NOMO-1 (cell line): ENCODE results near the gene DCUN1D4.

ENCODE experiments used
- DNase-seq, 2 experiments: peaks; one replicate each; lab custom pipeline; 2025; ENCODE audit not compliant: unreplicated experiment in 2 of 2; lab: John Stamatoyannopoulos, UW

The DCUN1D4 gene

DNA sequence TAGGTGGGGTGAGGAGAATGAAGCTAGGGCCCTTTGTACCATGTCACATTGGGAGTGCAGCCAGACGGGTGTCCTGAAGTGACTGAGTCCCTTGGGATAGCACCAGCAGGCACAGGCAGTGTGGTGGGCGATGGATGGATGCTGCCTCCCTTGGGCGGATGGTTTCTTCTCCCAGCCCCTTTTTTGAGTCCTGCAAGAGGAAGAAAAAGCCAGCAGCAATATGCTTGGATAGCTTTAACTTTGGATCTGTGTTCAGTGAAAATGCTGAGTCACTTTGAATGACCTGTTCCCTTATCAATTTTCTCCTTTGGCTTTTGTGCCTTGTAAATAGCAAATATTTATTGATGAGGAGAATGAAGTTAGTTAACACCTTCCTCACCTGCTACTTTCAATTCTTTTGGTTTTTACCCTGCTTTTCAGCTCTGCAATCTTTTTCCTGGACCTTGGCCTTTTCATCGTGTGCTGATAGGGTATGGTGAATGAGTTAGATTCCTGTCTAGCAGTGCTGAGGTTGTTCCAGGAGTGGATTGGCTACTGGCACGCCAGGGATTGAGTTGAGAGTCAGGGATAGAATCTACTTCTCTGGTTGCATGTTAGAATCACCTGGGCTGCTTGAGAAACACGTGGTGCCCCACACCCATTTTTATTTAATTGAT lies 10.2 kb downstream of the DCUN1D4 start:
- no peak for DNase-seq

DNA sequence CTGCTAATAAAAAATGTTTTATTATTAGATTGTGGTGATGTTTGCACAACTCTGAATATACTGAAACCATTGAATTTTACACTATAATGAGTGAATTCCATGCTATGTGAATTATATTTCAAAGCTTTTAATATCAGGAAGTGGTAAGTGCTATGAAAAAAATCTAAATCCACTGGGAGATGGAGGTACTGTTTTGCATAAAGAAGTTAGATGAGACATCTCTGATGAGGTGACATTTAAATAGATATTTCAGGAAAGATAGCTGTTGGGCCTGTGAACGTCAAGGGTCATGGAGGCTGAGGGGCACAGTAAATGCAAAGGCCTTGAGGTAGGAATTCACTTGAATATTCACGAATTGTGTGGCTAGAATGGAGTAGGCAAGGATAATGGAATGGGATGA lies 12.3 kb downstream of the DCUN1D4 start:
- no peak for DNase-seq

DNA sequence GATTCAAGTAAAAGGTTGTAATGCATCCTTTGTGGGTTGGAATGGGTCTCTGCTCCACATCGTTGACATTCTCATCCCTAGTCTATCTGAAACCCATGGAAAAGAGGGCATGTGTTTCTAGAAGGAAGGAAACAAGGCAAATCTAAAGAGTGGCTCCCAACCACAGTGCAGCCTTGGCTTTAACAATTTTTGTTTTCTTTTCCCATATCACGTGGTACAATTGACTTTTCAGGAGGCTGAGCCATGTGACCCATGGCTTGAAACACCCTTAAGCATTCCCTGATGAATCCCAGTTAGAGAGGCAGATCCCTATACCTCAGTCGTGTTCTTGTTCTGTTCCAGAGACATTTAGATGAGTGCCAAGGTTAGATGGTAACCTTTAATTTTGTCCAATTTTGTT lies 12.8 kb downstream of the DCUN1D4 start:
- no peak for DNase-seq

DNA sequence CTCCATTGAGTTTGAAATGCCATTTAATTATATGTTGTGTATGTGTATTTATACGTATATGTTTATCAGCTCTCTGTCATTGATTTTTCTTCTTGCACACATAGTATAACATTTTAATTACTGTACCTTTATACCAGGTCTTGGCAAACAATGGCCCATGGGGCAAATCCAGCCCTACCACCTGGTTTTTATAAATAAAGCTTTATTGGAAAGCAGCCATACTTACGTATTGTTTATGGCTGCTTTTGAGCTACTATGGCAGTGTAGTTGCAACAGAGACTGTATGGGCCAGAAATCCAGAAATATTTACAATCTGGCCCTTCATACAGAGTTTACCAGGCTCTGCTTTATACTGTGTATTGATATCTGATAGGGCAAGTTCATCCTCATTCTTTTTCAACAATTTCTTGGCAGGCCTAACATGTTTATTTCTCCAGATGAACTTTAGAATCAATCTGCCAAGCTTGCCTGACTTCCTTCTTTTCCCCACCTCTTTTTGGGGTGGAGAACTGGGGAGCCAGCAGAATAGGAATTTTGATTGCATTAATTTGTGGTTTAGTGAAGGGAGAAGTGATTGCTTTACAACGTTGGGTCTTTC lies 15.8 kb downstream of the DCUN1D4 start:
- no peak for DNase-seq

DNA sequence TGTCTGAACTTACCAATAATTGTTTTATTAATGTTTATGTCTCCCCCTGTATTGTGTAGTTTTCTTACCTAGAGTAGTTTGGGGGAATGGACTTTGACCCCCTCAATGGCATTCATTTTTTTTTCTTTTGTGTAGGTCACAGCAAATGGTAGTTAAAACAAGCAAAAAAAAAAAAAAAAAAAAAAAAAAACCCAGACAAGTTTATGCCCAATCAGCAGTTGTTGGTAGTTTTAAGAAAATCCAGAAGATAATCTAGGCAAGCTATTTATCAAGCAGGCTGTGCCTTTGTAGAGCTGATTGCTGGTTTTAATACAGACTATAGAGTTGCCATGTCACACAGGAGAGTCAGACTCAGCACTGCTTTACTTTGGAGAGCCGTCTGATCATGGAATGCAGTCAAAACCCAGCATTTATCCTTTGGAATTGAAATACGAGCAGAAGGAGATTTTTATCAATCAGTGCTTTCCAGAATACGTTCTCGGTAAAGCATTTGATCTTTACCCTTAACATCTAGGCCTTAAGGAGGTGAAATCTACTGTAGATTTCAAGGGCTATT lies 16.6 kb downstream of the DCUN1D4 start:
- no peak for DNase-seq

DNA sequence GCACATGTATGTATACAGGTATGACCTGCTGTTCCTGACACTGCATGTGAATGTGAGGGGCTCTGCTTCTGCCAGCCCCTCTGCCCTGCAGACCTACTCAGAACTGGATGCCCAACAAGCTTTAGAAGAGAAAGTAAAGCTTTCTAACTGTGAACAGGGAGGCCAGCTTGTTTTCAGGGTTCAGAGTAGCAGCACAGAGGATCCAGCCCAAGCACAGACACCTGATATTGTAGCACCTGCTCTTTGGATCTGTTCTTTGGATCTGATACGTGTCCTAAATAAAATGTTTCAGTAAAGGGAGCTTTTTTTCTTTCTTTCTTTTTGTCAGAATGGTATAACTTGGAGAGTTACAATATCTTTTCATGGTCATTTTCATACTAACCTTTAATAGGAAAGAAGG lies 19.2 kb downstream of the DCUN1D4 start:
- no peak for DNase-seq

DNA sequence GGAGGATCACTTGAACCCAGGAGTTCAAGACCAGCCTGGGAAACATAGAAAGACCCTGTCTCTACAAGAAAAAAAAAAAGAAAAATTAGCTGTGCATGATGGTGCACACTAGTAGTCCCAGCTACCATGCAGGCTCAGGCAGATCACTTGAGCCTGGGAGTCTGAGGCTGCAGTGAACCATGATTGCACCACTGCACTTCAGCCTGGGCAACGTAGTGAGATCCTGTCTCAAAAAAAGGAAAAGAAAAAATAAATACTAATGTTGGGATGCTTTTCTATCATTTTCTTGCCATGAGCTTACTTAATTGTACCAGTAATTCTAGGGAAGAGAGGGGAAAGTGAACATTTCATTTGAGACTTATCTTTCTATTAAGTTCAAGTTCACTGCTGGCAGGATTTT lies 19.8 kb downstream of the DCUN1D4 start:
- no peak for DNase-seq

DNA sequence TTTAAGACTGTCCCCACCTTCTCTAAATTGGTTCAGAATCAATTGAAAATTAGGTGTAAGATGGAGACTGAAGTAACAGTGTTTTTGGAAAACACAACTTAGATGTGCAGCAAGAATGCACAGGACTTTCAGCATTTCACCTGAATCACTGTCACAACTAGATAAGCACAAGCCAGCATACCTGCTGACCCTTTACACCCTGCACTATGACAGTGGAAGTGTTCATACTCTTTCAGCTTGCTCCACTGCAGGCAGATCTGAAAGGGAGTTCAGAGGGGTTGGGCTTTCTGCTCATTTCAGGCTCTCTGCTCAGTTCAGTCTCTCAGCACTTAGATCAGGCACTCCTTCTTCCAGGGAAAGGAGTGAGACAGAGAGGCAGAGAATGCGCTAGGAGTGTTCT lies 22.8 kb downstream of the DCUN1D4 start:
- no peak for DNase-seq

DNA sequence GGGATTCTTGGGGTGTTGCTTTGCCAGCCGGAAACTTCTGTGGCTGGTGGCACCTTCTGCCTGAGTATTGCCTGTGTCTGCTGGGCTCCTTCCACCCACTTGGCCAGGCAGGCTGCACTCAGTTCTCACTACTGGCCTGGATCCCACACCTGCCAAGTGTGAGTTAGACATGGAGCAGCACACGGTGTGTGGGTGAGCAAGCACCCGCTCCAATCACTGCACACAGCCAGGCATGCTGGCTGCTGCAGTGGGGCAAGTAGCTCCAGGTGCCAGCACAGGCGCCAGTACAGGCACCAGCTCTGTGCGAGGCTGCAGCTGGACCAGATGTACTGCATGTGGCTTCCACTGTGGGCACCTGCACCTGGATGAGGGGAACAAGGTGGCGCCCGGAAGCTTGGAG lies 23.9 kb downstream of the DCUN1D4 start:
- no peak for DNase-seq

DNA sequence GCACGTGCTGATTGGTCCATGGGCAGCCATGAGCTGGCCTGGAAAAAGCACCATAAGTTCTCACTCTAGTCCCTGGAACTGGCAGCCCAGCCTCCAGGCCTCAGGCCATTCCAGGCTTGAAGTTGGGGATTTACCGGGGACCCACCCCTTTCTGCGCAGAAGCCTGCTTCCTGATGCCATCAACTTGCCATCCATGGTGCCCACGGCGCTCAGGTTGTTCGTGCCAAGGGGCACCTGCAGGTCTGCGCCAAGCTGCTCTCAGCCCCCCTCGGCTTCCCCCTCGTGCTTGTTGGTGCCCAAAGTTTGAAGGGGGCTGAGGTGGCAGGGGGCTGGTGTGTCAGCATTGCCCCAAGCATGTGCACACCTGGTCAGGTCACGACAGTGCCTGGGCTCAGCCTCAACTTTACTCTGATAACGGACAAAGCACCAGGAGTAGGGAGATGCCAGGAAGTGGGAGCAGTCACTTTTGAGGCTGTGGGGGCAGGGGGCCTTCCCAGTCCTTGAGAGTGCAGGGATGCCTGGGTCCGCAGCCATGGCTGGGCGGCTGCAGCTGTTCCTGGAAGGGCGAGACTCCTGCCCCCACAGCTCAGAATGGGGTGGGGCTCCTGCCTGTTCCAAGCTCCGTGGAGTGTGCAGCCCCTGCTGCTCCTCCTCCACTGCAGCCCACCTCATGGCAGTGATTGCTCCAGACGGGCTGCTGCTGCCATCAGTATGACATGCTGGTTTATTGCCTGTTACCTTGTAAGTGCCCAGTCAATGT lies 24.9 kb downstream of the DCUN1D4 start:
- DNase-seq: no peak

DNA sequence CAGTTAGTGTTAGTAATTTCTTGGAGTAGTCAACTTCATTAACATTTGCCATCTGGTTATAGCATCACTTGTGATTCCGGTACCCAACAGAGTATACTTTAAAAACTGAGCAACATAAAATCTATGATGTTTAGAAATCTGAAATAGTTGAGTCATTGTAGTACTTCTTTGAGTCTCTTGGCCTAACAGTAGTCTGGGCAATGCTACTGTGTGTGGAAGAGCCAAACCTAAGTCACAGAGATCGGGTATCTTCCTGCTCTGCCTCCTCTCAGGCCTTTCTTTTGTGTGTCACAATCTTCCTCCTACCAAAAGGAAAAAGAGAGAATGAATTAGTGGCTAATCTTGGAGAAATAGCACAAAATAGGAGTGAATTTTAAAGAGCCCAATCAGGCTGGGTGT lies 25.5 kb downstream of the DCUN1D4 start:
- DNase-seq: no peak

DNA sequence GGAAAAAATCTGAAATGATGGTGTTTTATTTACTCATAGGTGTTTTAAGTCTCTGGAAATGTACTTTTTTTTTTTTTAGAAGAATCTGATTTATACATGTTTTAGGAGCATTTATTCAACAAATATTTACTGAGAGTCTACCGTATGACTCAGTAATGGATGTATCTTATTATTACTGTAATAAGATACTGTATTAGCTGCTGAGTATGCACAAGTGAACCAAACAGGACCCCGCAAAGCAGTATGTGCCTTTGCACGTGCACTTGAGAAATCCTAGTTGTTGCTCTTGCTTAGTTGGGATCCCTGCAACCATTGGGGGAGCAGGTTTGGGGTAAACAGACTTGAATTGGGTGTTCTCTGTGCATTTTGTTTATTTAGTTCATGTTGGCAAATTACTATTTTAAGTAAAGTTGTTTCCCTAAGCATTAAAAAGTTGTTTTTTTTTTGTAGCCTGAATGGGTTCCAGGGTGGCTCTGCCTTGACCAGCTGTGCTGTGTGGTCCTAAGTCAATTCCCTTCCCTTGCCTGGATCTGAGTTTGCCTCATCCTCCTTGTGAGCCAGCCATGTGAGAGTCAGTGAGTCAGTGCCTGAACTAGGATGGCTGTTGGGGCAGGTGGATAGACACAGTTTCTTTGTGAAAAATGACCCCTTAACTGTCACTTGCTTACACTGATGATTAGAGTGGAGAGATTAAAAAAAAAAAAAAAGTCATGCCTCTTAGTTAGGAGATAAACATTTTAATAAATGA lies 27.7 kb downstream of the DCUN1D4 start:
- DNase-seq: no peak

DNA sequence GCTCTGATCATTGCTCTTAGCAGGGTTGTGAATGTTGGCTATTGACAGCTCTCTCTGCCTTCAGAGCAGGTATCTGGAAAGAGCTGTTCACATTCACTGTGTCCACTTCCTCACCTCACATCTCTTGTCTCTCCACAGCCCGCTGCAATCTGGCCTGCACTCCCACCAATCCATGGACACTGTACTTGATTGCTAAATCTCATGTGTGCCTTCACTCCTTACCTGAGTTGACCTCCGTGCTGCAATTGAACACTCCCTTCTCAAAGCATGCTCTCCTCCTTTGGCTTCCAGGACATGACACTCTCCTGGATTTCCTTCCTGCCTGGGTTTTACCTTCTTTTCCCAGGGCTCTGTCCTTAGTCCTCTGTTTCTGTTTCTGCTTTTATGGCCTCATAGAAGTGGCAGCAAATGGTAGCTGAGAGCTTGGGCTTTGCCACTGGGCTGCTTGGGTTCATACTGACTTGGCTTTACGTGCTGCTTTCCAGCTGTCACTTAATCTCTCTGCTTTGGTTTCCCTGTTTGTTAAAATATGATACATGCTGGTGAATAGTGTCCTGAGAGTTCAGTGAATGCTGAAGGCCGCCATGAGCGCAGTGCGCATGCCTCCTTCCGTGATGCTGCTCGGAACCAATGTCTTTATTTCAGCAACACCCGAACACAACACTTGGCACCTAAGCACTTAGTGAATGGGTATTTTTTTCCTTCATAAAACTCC lies 29.5 kb downstream of the DCUN1D4 start:
- DNase-seq: no peak

DNA sequence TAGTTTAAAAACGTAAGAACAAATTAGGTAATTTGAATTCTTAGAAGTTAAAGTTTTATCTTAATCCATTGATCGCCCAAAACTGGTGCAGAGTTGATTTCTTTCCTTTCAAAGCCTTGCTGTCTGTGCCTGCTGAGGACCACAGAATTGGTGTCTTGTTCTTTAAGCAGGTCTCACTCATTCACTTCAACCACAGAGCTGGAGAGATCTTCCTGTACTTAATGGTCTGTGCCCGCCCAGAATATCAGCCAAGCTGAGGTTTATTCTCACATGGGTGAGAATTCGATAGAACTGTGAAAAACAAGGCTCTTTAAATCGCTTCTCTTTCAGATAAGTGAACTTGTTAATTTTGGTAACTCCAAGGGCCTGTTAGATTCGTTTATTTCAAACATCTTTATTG lies 31.6 kb downstream of the DCUN1D4 start:
- no peak for DNase-seq

DNA sequence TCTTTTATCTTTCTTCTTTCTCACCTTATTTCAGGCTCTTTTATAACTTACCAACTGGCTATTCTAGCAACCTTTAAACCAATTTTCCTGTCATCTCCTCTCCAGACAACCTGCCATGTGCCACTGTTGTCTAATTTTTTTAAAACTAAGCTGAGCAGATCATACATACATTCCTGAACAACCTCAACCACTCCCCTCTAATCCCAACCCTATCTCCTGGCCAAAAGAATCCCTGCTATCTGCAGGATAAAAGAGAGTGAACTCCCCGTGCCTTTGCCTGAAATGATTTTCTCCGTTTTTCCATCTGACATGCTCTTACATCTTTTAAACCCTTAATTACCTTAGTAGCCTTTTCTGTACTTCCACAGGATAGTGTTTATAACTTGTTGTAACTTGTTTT lies 35.5 kb downstream of the DCUN1D4 start:
- DNase-seq: no peak

DNA sequence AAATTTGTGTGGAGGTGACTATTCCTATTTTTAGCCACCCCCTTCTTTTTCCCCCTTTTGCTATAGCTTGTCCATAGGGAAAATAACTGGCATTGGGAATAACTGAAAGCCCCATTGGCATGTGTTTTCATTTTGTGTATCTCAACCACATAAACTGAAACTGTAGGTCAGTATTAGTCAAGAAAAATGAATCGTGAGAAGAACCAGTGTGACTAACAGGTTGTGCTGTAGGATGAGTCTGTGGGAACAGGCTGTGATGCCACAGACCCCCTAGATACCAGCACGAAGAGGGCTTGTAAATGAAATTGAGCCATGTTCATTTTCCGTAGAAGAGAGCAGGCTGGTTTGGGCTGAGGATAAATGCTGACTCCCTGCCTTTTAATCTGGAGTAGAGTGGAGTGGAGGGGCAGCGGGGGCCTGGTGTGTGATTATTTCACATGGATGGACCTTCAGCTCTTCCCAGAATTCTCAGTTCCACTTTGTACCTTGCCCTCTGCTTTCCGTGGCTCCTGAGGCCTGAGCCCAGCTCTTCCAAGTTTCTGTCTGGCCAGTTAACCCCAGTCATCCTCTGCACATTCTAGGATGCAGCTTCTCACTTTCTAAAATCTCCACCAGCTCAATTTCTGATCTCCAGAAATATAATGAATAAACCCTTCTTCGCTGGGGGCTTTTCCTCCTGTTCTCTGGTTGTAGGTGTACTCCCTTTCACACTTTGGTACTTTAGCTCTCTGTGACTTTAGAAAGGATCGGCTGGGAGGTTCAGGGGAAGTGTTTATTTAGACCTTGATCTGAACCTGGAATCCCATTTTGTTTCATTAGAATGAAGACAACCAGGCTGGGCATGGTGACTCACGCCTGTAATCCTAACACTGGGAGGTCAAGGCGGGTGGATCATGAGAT lies 37.3 kb downstream of the DCUN1D4 start:
- no peak for DNase-seq

DNA sequence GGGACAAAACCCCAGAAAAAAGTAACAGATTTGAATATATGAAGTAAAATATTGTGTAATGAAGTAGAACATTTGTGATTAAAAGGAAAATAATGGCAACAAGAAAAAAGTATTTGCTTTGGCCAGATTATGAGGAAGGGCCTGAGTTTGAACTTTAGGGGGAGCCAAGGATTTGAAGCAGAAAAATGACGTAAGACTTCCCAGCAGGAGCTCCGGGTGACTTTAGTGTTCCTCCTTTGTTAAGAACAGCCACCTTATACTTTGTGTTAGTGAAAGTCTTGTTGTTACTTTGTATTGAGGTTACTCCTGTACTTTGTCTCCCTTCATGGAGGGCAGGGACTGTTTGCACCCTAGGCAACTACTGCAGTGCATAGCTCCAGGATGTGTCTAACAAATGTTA lies 41.1 kb downstream of the DCUN1D4 start:
- DNase-seq: no peak

DNA sequence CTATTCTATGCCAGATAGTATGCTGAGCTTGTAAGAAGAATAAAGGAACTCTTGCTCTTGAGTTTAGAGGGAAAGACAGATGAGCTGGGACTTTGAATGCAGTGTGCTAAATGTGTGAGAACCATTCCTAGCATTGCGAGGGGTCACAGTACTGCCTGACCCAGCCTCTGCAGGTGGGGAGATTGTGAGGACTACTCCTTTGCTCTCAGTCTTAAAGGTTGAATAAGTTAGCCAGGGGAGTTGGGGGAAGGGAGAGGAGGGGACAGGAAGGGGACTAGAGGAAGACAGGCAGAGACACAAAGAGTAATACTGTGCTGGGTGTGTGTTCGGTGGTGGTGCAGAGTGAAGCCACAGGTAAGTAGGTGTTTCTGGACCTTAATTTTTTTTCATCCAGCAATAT lies 41.7 kb downstream of the DCUN1D4 start:
- no peak for DNase-seq

DNA sequence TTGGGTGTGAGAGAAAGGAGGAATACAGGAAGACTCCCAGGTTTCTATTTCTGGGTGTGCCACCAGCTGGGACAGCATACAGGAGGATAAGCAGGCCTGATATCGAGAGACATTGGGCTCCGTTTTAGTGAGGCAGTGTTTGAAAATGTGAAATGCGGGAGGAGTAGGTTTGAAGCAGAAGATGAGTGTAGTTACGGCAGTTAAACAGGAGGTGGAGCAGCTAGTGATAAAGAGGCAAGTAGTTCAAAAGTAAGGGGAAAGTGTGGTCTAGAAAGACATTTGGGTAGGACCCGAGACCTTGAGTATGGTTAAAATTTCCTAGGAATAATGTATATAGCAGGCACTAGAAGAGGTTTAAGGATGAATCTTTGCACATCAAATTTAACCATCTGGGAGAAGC lies 42.4 kb downstream of the DCUN1D4 start:
- DNase-seq: no peak

DNA sequence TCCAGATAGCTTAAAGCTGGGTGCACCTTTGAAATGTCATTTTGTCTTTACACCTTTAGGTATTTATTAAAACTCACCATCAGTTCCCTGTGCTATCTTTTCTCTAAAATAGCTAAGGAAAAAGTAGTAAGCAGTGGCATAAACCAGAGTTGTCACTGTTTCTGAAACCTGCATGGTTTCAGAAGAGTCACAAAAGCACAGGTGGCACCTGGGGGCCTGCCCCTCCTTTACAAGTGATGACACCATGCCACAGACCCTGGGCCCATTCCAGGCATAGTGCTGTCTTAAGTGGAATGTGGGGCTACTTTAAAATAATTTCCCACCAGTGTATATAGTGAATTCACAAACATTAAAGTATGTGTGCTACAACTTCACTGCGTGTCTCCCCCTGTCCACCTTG lies 47.8 kb downstream of the DCUN1D4 start:
- no peak for DNase-seq
